Skin epidermis (tissue), 12 donors: ENCODE data around the gene ACOT13.
"Not testable (repeated sequence)": the region's sequence is repeated elsewhere in the genome, so short reads cannot be mapped to it uniquely, and the experiment has no call there.

Experiments
- H3K27ac ChIP-seq, 21 experiments: fragments of 200-600 bp; sonication (generic) in 11 of 21; one replicate each; pipeline ENCODE4 v1.5.0; 2020; ENCODE audit warnings: mild to moderate bottlenecking in 3 of 21, inconsistent platforms in 2 of 21, moderate library complexity in 2 of 21
- H3K4me3 ChIP-seq, 7 experiments: fragments of 200-600 bp; sonication (generic) in 2 of 7; one replicate each; pipeline ENCODE4 v1.5.0; 2020; ENCODE audit warnings: inconsistent platforms in 2 of 7, mild to moderate bottlenecking in 2 of 7, moderate library complexity in 1 of 7

ACOT13 gene

GRCh38 chr6:24666641-24667377 is at the start of gene ACOT13, which contains the start of gene TDP2:
Gene ACOT13 (plus strand): TSS chr6:24667077. CDS start chr6:24667264, 187 bp downstream.
Gene TDP2 (minus strand): TSS chr6:24666899. CDS start chr6:24666862, 37 bp downstream.
- Histone ChIP-seq H3K4me3 (peak within 1 kb of the TSS; percentile 74 to 97 (median 93)), H3K27ac (peak within 1 kb of the TSS; percentile 36 to 96 (median 89))

GRCh38 chr6:24619661-24620060 is 47.2 kb upstream of the ACOT13 start:
- no peak overlapping the region for H3K4me3 ChIP-seq
- H3K27ac ChIP-seq, result no peak overlapping the region

- H3K27ac ChIP-seq, result no peak overlapping the region
- H3K4me3 ChIP-seq, result no peak overlapping the region
These were observed 46.2 kb upstream of the ACOT13 start for GRCh38 chr6:24620637-24621036.

GRCh38 chr6:24621626-24622289 is 45.1 kb upstream of the ACOT13 start:
- Histone ChIP-seq H3K27ac (no peak overlapping the region), H3K4me3 (no peak overlapping the region)

GRCh38 chr6:24630856-24631505 is 35.9 kb upstream of the ACOT13 start:
- Histone ChIP-seq H3K4me3 (no peak overlapping the region), H3K27ac (no peak overlapping the region)

GRCh38 chr6:24631671-24632070 is 35.2 kb upstream of the ACOT13 start:
- Histone ChIP-seq H3K27ac (no peak overlapping the region), H3K4me3 (no peak overlapping the region)

GRCh38 chr6:24632573-24632972 is 34.3 kb upstream of the ACOT13 start:
- Histone ChIP-seq H3K4me3 (no peak overlapping the region), H3K27ac (no peak overlapping the region)

GRCh38 chr6:24636681-24637080 is 30.2 kb upstream of the ACOT13 start:
- no peak overlapping the region for H3K4me3 ChIP-seq
- no peak overlapping the region for H3K27ac ChIP-seq

GRCh38 chr6:24640166-24640565 is 26.7 kb upstream of the ACOT13 start:
- H3K4me3 ChIP-seq, result no peak overlapping the region
- no peak overlapping the region for H3K27ac ChIP-seq

GRCh38 chr6:24640631-24641030 is 26.2 kb upstream of the ACOT13 start:
- not testable (repeated sequence) for H3K27ac ChIP-seq, H3K4me3 ChIP-seq

- no peak overlapping the region for H3K27ac ChIP-seq
These were observed 24.8 kb upstream of the ACOT13 start for GRCh38 chr6:24642061-24642460.

GRCh38 chr6:24643920-24644319 is 23.0 kb upstream of the ACOT13 start:
- Histone ChIP-seq H3K4me3 (no peak overlapping the region), H3K27ac (no peak overlapping the region)

More at GRCh38 chr6:24642061-24642460, 24.8 kb upstream of the ACOT13 start:
- H3K4me3 ChIP-seq, result no peak overlapping the region

- H3K4me3 ChIP-seq, result no peak overlapping the region
These were observed 22.5 kb upstream of the ACOT13 start for GRCh38 chr6:24644377-24644776.

GRCh38 chr6:24646771-24647170 is 20.1 kb upstream of the ACOT13 start:
- H3K27ac ChIP-seq, result peak overlapping the region in 8 of 21 experiments; percentile 2 to 74 (median 52)
- no peak overlapping the region for H3K4me3 ChIP-seq

More at GRCh38 chr6:24644377-24644776, 22.5 kb upstream of the ACOT13 start:
- H3K27ac ChIP-seq, result no peak overlapping the region

- H3K27ac ChIP-seq, result no peak overlapping the region
- H3K4me3 ChIP-seq, result no peak overlapping the region
These were observed 18.6 kb upstream of the ACOT13 start for GRCh38 chr6:24648276-24648675.

GRCh38 chr6:24649691-24650090 is 17.2 kb upstream of the ACOT13 start:
- no peak overlapping the region for H3K4me3 ChIP-seq
- H3K27ac ChIP-seq, result peak overlapping the region in 1 of 21 experiments; percentile 11

GRCh38 chr6:24650365-24650764 is 16.5 kb upstream of the ACOT13 start:
- Histone ChIP-seq H3K27ac (no peak overlapping the region), H3K4me3 (no peak overlapping the region)

- Histone ChIP-seq H3K27ac (no peak overlapping the region), H3K4me3 (no peak overlapping the region)
These were observed 11.7 kb upstream of the ACOT13 start for GRCh38 chr6:24655215-24655614.

GRCh38 chr6:24658573-24659560 is 8.0 kb upstream of the ACOT13 start:
- H3K4me3 ChIP-seq, result no peak overlapping the region
- H3K27ac ChIP-seq, result peak overlapping the region in 5 of 21 experiments; percentile 9 to 50 (median 16)
